ENCODE data around the gene MLN.

- TF ChIP-seq POLR2A (IDR thresholded peaks at IDR 0.05) (no peak), CTCF (IDR thresholded peaks at IDR 0.05) (no peak)
These were observed 6.0 kb downstream of the MLN start for GRCh38 chr6:33797626-33798342.
